ENCODE results near the gene DNAJC4. TPM values are rescaled to one million over a fixed set of nuclear protein-coding genes. Genes with fewer than 3 reads are reported as not detected.

Gene DNAJC4
- total and polyA plus RNA-seq, 9 of the 15 experiments (the other 6 are each of a cell fraction or from before 2014, with no cell fraction given): 4.0 to 32.6 (median 19.9) TPM

- TF ChIP-seq ZKSCAN1 (IDR thresholded peaks at IDR 0.05; ENCODE audit: low read depth, low read length) (no peak), ZBTB5 (IDR thresholded peaks at IDR 0.05) (no peak), L3MBTL2 (IDR thresholded peaks at IDR 0.05) (peak; percentile 63; the same call in 1 of the 2 replicates), ZNF165 (CRISPR knock-in tag; IDR thresholded peaks at IDR 0.05; ENCODE audit: borderline replicate concordance) (no peak), ZNF140 (CRISPR knock-in tag; IDR thresholded peaks at IDR 0.05) (no peak), ZKSCAN8 (CRISPR knock-in tag; IDR thresholded peaks at IDR 0.05) (peak; percentile 57; the same call in 1 of the 2 replicates), LEF1 (IDR thresholded peaks at IDR 0.05) (no peak), CSDE1 (IDR thresholded peaks at IDR 0.05) (no peak), ZBTB40 (IDR thresholded peaks at IDR 0.05) (peak; percentile 100), ZBTB40 (CRISPR knock-in tag; IDR thresholded peaks at IDR 0.05) (no peak), ZNF174 (CRISPR knock-in tag; IDR thresholded peaks at IDR 0.05) (no peak), PHB2 (IDR thresholded peaks at IDR 0.05; ENCODE audit: low read depth) (no peak), SNIP1 (IDR thresholded peaks at IDR 0.05; ENCODE audit: low read depth) (no peak), ZC3H11A (IDR thresholded peaks at IDR 0.05; ENCODE audit: low read depth, low read length) (peak; percentile 15; the same call in 1 of the 2 replicates), ZNF354B (CRISPR knock-in tag; IDR thresholded peaks at IDR 0.05) (no peak), MTA2 (IDR thresholded peaks at IDR 0.05; ENCODE audit: low read depth) (peak; percentile 91), KDM5B (IDR thresholded peaks at IDR 0.05; ENCODE audit: insufficient replicate concordance, low read depth, low read length) (no peak)
These were observed 39.3 kb downstream of the DNAJC4 start (continued) for GRCh38 chr11:64269540-64270220.
